Activated CD4-positive, CD25-positive, alpha-beta regulatory T cell treated with anti-CD3 and anti-CD28 coated beads, Interleukin-2, amount 50 U/mL, for 72 hours (primary cell): ENCODE data around the gene MUSTN1.

Experiments used
- DNase-seq: peaks from one replicate; pipeline ENCODE4 v3.0.0; 2021

The MUSTN1 gene

DNA sequence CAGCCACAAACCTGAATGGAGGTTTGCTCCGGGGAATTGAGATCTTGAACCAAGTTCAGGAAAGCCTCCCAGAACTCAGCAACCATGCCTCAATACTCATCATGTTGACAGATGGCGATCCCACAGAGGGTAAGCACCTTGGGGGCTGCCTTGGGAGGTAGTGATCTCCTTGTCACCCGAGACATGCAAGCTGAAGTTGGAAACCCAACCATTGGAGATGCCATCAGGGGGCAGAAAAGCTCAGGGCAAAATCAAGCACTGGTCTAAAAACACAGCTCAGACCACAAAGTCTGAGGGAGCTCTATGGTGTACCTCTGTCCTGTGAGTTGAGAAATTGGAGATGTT lies 51.6 kb downstream of the MUSTN1 start:
- peak; percentile 13 for DNase-seq
